ENCODE results near the gene ZNF219.

Gene ZNF219

GRCh38 chr14:21054123-21054767 is 44.2 kb downstream of the ZNF219 start:
- TF ChIP-seq CTCF (IDR thresholded peaks at IDR 0.05; ENCODE audit: low read length, missing control alignments), result no peak

DNA sequence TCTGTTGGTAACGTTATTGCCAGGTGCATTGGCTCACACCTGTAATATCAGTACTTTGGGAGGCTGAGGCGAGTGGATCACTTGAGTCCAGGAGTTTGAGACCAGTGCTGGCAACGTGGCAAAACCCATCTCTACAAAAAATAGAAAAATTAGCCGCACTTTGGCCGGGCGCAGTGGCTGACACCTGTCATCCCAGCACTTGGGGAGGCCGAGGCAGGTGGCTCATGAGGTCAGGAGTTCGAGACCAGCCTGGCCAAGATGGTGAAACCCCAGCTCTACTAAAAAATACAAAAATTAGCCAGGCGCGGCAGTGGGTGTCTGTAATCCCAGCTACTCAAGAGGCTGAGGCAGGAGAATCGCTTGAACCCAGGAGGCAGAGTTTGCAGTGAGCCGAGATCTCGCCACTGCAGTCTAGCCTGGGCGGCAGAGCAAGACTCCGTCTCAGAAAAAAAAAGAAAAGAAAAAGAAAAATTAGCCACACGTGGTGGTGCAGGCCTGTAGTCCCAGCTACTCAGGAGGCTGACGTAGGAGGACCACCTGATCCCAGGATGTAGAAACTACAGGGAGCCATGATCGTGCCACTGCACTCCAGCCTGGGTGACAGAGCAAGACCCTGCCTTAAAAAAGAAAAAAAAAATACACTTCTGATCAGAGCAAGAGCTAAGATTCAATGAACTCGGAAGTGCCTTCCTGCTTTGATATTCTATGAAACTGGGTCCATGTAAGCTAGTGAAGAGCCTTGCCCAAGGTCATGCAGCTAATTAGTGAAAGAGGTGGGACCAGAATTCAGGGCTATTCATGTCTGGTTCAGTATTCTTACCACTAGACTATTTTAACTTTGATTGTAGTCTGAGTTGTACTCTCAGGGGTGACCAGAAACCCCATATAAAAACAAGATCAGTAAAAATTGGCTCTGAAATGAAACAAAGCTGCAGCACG is 45.0 kb downstream of the ZNF219 start:
- no peak for TF ChIP-seq CTCF (IDR thresholded peaks at IDR 0.05; ENCODE audit: low read length, missing control alignments)
- no peak for DNase-seq (ENCODE audit: low read depth)
- no peak overlapping the region for H3K4me3 ChIP-seq (replicated peaks; ENCODE audit: low read depth, low read length)

More at GRCh38 chr14:21054123-21054767, 44.2 kb downstream of the ZNF219 start:
- no peak overlapping the region for H3K4me3 ChIP-seq (replicated peaks; ENCODE audit: low read depth, low read length)
- DNase-seq (ENCODE audit: low read depth), result no peak

DNA sequence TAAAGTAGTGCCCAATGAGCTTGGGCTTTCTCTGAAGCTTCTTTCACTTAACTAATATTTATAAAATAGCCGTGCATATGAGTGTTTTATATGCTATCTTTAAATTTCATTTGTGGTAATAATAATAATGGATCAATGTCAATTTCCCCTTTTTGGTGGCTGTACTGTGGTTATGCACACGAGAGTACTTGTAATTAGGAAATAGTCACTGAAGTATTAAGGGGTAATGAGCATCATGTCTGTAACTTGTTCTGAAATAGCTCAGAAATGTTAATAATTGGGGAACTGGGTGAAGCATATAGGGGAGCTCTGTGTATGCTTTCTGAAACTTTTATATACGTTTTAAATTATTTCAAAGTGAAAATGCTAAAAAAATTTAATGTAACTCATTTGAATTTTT is 47.9 kb downstream of the ZNF219 start:
- H3K4me3 ChIP-seq (replicated peaks; ENCODE audit: low read depth, low read length), result no peak overlapping the region
- DNase-seq (ENCODE audit: low read depth), result no peak
- TF ChIP-seq CTCF (IDR thresholded peaks at IDR 0.05; ENCODE audit: low read length, missing control alignments), result no peak

DNA sequence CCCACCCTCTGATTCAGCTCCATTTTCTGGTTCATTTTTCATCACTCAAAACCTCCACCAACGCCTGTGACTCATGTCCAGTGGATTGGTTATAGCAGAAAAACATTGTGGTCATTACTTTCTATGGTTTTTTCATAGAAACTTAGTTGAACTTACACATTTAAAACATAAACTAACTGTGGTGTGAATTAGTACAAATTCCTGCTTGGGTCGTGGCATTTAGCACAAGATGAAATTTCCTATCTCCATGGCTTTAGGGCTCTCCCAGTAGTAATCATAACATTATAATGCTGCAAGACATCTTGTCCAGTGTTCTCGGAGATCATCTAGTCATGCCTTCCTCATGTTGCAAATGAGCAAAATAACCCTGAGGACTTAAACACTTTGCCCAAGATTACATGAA is 49.2 kb downstream of the ZNF219 start:
- no peak for DNase-seq (ENCODE audit: low read depth)

GRCh38 chr14:21048638-21049037 is 49.8 kb downstream of the ZNF219 start:
- peak; percentile 46 for DNase-seq (ENCODE audit: low read depth)
- no peak overlapping the region for H3K4me3 ChIP-seq (replicated peaks; ENCODE audit: low read depth, low read length)
- TF ChIP-seq CTCF (IDR thresholded peaks at IDR 0.05; ENCODE audit: low read length, missing control alignments), result no peak

More for the DNA sequence above, 49.2 kb downstream of the ZNF219 start:
- TF ChIP-seq CTCF (IDR thresholded peaks at IDR 0.05; ENCODE audit: low read length, missing control alignments), result no peak
- no peak overlapping the region for H3K4me3 ChIP-seq (replicated peaks; ENCODE audit: low read depth, low read length)

DNA sequence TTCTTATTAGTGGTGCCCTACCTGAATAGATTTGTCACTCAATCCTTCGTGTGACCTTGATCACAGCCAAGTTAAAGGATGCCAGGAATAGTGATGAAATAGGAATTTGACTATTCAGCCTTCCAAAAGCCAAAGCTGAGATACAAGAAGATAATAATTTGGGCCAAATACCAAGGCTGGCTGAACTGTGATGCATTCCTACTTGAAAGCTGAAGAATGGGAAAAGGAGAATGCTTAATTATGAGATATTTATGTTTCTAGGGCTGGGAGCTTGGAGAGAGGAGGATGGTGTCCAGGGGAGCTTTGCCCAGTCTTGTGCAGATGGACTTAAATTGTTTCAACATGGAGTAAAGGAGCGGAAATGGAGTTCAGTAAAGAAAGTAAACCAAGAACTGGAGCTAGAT is 51.1 kb downstream of the ZNF219 start:
- TF ChIP-seq CTCF (IDR thresholded peaks at IDR 0.05; ENCODE audit: low read length, missing control alignments), result no peak

More for the DNA sequence above, 51.1 kb downstream of the ZNF219 start:
- no peak for DNase-seq (ENCODE audit: low read depth)
- no peak overlapping the region for H3K4me3 ChIP-seq (replicated peaks; ENCODE audit: low read depth, low read length)
